Measurements from ENCODE around the gene PPP6R3. TPM values are rescaled to one million over a fixed set of nuclear protein-coding genes. Genes with fewer than 3 reads are reported as not detected.

PPP6R3 gene
- total RNA-seq, 1 experiment from 2014 or later, result 163 TPM

- no TSS peak for BruUV-seq (replicated peaks)
- DNase-seq (ENCODE audit: low read depth, low spot score) (no peak), ATAC-seq (no peak)
- in situ Hi-C loops (cut with HindIII; ENCODE audit: low pct_unique_long_range_greater_than_20kb, low sequenced_read_pairs), result no loop called here
- Histone ChIP-seq H3K27me3 (ENCODE audit: control insufficient read depth, insufficient read depth, low read length) (no peaks in the 10 kb centered on the region), H3K9me3 (ENCODE audit: control insufficient read depth, insufficient read depth, low read depth, low read length) (no peaks in the 10 kb centered on the region), H3K27ac (ENCODE audit: low read length) (no peak overlapping the region), H3K4me3 (ENCODE audit: low read depth in 2 of 2, low read length in 2 of 2) (no peak overlapping the region), H3K36me3 (ENCODE audit: control insufficient read depth, insufficient read depth, low read length) (peaks cover 57% of the 10 kb centered on the region), H3K4me1 (ENCODE audit: control insufficient read depth, insufficient read depth, low read length) (no peaks in the 10 kb centered on the region)
- POLR2A ChIA-PET, result no interaction called here
- intact Hi-C loops (cut with micrococcal nuclease; ENCODE audit: unreplicated experiment), result no loop called here
- TF ChIP-seq SIN3A (IDR thresholded peaks at IDR 0.05; ENCODE audit: borderline replicate concordance, insufficient read depth, low read depth, low read length), result no peak
- no peak for TF ChIP-seq REST (IDR thresholded peaks at IDR 0.05; ENCODE audit: insufficient read depth in 1 of 2, low read depth in 2 of 2, low read length in 1 of 2)
- no peak for TF ChIP-seq TCF7L2 (IDR thresholded peaks at IDR 0.05; ENCODE audit: low read depth, low read length)
- no peak for TF ChIP-seq POLR2AphosphoS5 (IDR thresholded peaks at IDR 0.05; ENCODE audit: low read depth, low read length)
- CTCF ChIA-PET, result interaction anchor here (0.5 kb wide), 1 partner anchor 268 kb away, joined by 3 read pairs; no protein-coding TSS in a partner anchor
Observed at GRCh38 chr11:68575025-68575665, 114.6 kb downstream of the PPP6R3 start.

GRCh38 chr11:68579455-68579854 lies 118.9 kb downstream of the PPP6R3 start:
- in situ Hi-C loops (cut with HindIII; ENCODE audit: low pct_unique_long_range_greater_than_20kb, low sequenced_read_pairs) (no loop called here), intact Hi-C loops (cut with micrococcal nuclease; ENCODE audit: unreplicated experiment) (no loop called here)
- no peak for TF ChIP-seq TCF7L2 (IDR thresholded peaks at IDR 0.05; ENCODE audit: low read depth, low read length)
- no peak for TF ChIP-seq REST (IDR thresholded peaks at IDR 0.05; ENCODE audit: insufficient read depth in 1 of 2, low read depth in 2 of 2, low read length in 1 of 2)
- no peak for TF ChIP-seq SIN3A (IDR thresholded peaks at IDR 0.05; ENCODE audit: borderline replicate concordance, insufficient read depth, low read depth, low read length)
- TF ChIP-seq CTCF (IDR thresholded peaks at IDR 0.05), result no peak
- TF ChIP-seq POLR2AphosphoS5 (IDR thresholded peaks at IDR 0.05; ENCODE audit: low read depth, low read length), result no peak
- Histone ChIP-seq H3K27ac (ENCODE audit: low read length) (no peak overlapping the region), H3K4me1 (ENCODE audit: control insufficient read depth, insufficient read depth, low read length) (no peaks in the 10 kb centered on the region), H3K27me3 (ENCODE audit: control insufficient read depth, insufficient read depth, low read length) (no peaks in the 10 kb centered on the region), H3K36me3 (ENCODE audit: control insufficient read depth, insufficient read depth, low read length) (peaks cover 46% of the 10 kb centered on the region), H3K4me3 (ENCODE audit: low read depth in 2 of 2, low read length in 2 of 2) (no peak overlapping the region), H3K9me3 (ENCODE audit: control insufficient read depth, insufficient read depth, low read depth, low read length) (no peaks in the 10 kb centered on the region)
- BruUV-seq (replicated peaks), result TSS peak; percentile 12
- ChIA-PET CTCF (no interaction called here), POLR2A (no interaction called here)
- no peak for ATAC-seq
- DNase-seq (ENCODE audit: low read depth, low spot score), result peak; percentile 22

Data from Panc1 (cell line).